ENCODE measurements around the gene IGSF9.

IGSF9 gene

GRCh38 chr1:159916242-159917051 lies 29.0 kb downstream of the IGSF9 start:
- Histone ChIP-seq H3K79me2 (ENCODE audit: low read length) (peaks cover 36% of the 10 kb centered on the region), H3K27me3 (ENCODE audit: low read depth, low read length) (no peaks in the 10 kb centered on the region), H3K36me3 (replicated peaks; ENCODE audit: low read depth, low read length) (peaks cover 56% of the 10 kb centered on the region), H3K4me3 (ENCODE audit: low read length) (no peak overlapping the region), H3K4me1 (ENCODE audit: low read length) (peaks cover 25% of the 10 kb centered on the region), H2AFZ (ENCODE audit: low read depth, low read length) (no peak overlapping the region), H4K20me1 (ENCODE audit: insufficient read depth, low read length) (peaks cover 65% of the 10 kb centered on the region), H3K4me2 (ENCODE audit: low read length) (no peak overlapping the region), H3K9me3 (ENCODE audit: insufficient read depth, low read length) (no peaks in the 10 kb centered on the region), H3K27ac (ENCODE audit: low read length) (0 out of 2 replicates have a peak overlapping the region, but pooled peaks have one; percentile 3), H3K9ac (ENCODE audit: low read length) (no peak overlapping the region)
- no peak for TF ChIP-seq EZH2phosphoT487 (IDR thresholded peaks at IDR 0.05; ENCODE audit: low read depth)
- no peak for TF ChIP-seq CTCF (IDR thresholded peaks at IDR 0.05; ENCODE audit: low read depth, low read length)

- peaks cover 25% of the 10 kb centered on the region for H3K4me1 ChIP-seq (ENCODE audit: low read length)
- H3K79me2 ChIP-seq (ENCODE audit: low read length) = peaks cover 29% of the 10 kb centered on the region
- peaks cover 52% of the 10 kb centered on the region for H3K36me3 ChIP-seq (replicated peaks; ENCODE audit: low read depth, low read length)
- no peaks in the 10 kb centered on the region for H3K9me3 ChIP-seq (ENCODE audit: insufficient read depth, low read length)
- H3K4me3 ChIP-seq (ENCODE audit: low read length) = no peak overlapping the region
- H4K20me1 ChIP-seq (ENCODE audit: insufficient read depth, low read length) = peaks cover 58% of the 10 kb centered on the region
- TF ChIP-seq EZH2phosphoT487 (IDR thresholded peaks at IDR 0.05; ENCODE audit: low read depth) = no peak
- H3K4me2 ChIP-seq (ENCODE audit: low read length) = no peak overlapping the region
- no peaks in the 10 kb centered on the region for H3K27me3 ChIP-seq (ENCODE audit: low read depth, low read length)
- no peak overlapping the region for H2AFZ ChIP-seq (ENCODE audit: low read depth, low read length)
- H3K9ac ChIP-seq (ENCODE audit: low read length) = no peak overlapping the region
- H3K27ac ChIP-seq (ENCODE audit: low read length) = peak overlapping the region; percentile 12; the same call in 1 of the 2 replicates
These were observed 29.7 kb downstream of the IGSF9 start for GRCh38 chr1:159915571-159916241.

GRCh38 chr1:159914252-159915018 lies 31.0 kb downstream of the IGSF9 start:
- peaks cover 16% of the 10 kb centered on the region for H3K79me2 ChIP-seq (ENCODE audit: low read length)
- H2AFZ ChIP-seq (ENCODE audit: low read depth, low read length) = no peak overlapping the region
- no peak overlapping the region for H3K27ac ChIP-seq (ENCODE audit: low read length)
- no peaks in the 10 kb centered on the region for H3K27me3 ChIP-seq (ENCODE audit: low read depth, low read length)
- no peaks in the 10 kb centered on the region for H3K9me3 ChIP-seq (ENCODE audit: insufficient read depth, low read length)
- TF ChIP-seq EZH2phosphoT487 (IDR thresholded peaks at IDR 0.05; ENCODE audit: low read depth) = no peak
- no peak for TF ChIP-seq CTCF (IDR thresholded peaks at IDR 0.05; ENCODE audit: low read depth, low read length)
- H3K4me3 ChIP-seq (ENCODE audit: low read length) = no peak overlapping the region
- H3K9ac ChIP-seq (ENCODE audit: low read length) = no peak overlapping the region
- no peak overlapping the region for H3K4me2 ChIP-seq (ENCODE audit: low read length)
- H3K4me1 ChIP-seq (ENCODE audit: low read length) = peaks cover 22% of the 10 kb centered on the region
- peaks cover 45% of the 10 kb centered on the region for H4K20me1 ChIP-seq (ENCODE audit: insufficient read depth, low read length)
- H3K36me3 ChIP-seq (replicated peaks; ENCODE audit: low read depth, low read length) = peaks cover 39% of the 10 kb centered on the region

GRCh38 chr1:159913451-159914192 lies 31.8 kb downstream of the IGSF9 start:
- Histone ChIP-seq H3K27ac (ENCODE audit: low read length) (no peak overlapping the region), H3K4me1 (ENCODE audit: low read length) (peaks cover 21% of the 10 kb centered on the region)

More at GRCh38 chr1:159913451-159914192, 31.8 kb downstream of the IGSF9 start:
- no peak overlapping the region for H3K4me2 ChIP-seq (ENCODE audit: low read length)
- no peak for TF ChIP-seq EZH2phosphoT487 (IDR thresholded peaks at IDR 0.05; ENCODE audit: low read depth)
- TF ChIP-seq CTCF (IDR thresholded peaks at IDR 0.05; ENCODE audit: low read depth, low read length) = no peak
- H3K36me3 ChIP-seq (replicated peaks; ENCODE audit: low read depth, low read length) = peaks cover 31% of the 10 kb centered on the region
- no peaks in the 10 kb centered on the region for H3K27me3 ChIP-seq (ENCODE audit: low read depth, low read length)
- H4K20me1 ChIP-seq (ENCODE audit: insufficient read depth, low read length) = peaks cover 37% of the 10 kb centered on the region
- H3K9me3 ChIP-seq (ENCODE audit: insufficient read depth, low read length) = no peaks in the 10 kb centered on the region
- H3K4me3 ChIP-seq (ENCODE audit: low read length) = no peak overlapping the region
- no peak overlapping the region for H3K9ac ChIP-seq (ENCODE audit: low read length)
- peaks cover 8% of the 10 kb centered on the region for H3K79me2 ChIP-seq (ENCODE audit: low read length)
- H2AFZ ChIP-seq (ENCODE audit: low read depth, low read length) = no peak overlapping the region
